IMR-90 (cell line): ENCODE measurements around the gene MB21D2. TPM values are rescaled to one million over a fixed set of nuclear protein-coding genes. Genes with fewer than 3 reads are reported as not detected.

Experiments
- ATAC-seq: fragments of 200-7000 bp; cut with Tn5 transposase; 2 replicates; pipeline ENCODE4 v1.9.1; 2020; ENCODE audit warnings: low read depth, mild to moderate bottlenecking, moderate library complexity
- BruUV-seq: library from RNA; stranded (reverse); fragments of 400-500 nt; replicated peaks from 2 replicates; lab custom pipeline; 2021; lab: Mats Ljungman, UMichigan
- CTCF ChIA-PET: fragments of 300-600 bp; formaldehyde crosslinking; extraction: SDS; loops from one replicate; lab custom pipeline; 2021; ENCODE audit warnings: antibody characterized with exemption; lab: Yijun Ruan, JAX
- POLR2A ChIA-PET: fragments of 300-600 bp; sonication (Branson Sonifier 250); formaldehyde crosslinking; loops from one replicate; lab custom pipeline; 2022; ENCODE audit warnings: antibody characterized with exemption; ENCODE audit not compliant: unreplicated experiment; lab: Charles Lee
- DNase-seq: peaks from one replicate; pipeline ENCODE4 v3.0.0; 2013
- H2AFZ ChIP-seq: replicated peaks from 2 replicates; pipeline ENCODE3; 2013; ENCODE audit warnings: low read length, mild to moderate bottlenecking; ENCODE audit not compliant: poor library complexity
- H2AK5ac ChIP-seq: 2 replicates; pipeline ENCODE4 v1.6.1; 2013; ENCODE audit warnings: low read depth, low read length, inconsistent platforms
- H2AK9ac ChIP-seq: replicated peaks from 2 replicates; pipeline ENCODE3; 2013; ENCODE audit warnings: mild to moderate bottlenecking, low read depth, low read length, moderate library complexity; ENCODE audit not compliant: poor library complexity
- H2BK120ac ChIP-seq: 2 replicates; pipeline ENCODE4 v1.6.1; 2013; ENCODE audit warnings: low read depth, low read length, inconsistent platforms
- H2BK15ac ChIP-seq: 3 replicates; pipeline ENCODE4 v1.6.1; 2013; ENCODE audit warnings: low read depth, low read length, inconsistent platforms
- H2BK20ac ChIP-seq: 2 replicates; pipeline ENCODE4 v1.6.1; 2013; ENCODE audit warnings: low read depth, mild to moderate bottlenecking, inconsistent platforms, low read length, moderate library complexity
- H2BK5ac ChIP-seq: 2 replicates; pipeline ENCODE4 v1.6.1; 2013; ENCODE audit warnings: mild to moderate bottlenecking, low read depth, low read length, inconsistent platforms; ENCODE audit not compliant: poor library complexity, severe bottlenecking
- H3K14ac ChIP-seq: replicated peaks from 2 replicates; pipeline ENCODE4 v1.6.1; 2013; ENCODE audit warnings: low read depth, low read length, inconsistent platforms
- H3K18ac ChIP-seq: 2 replicates; pipeline ENCODE4 v1.6.1; 2013; ENCODE audit warnings: low read depth, low read length, control low read depth
- H3K23ac ChIP-seq: 2 replicates; pipeline ENCODE4 v1.6.1; 2013; ENCODE audit warnings: low read depth, low read length, inconsistent platforms
- H3K27ac ChIP-seq: 2 replicates; pipeline ENCODE4 v1.5.1; 2013; ENCODE audit warnings: mild to moderate bottlenecking, control low read depth, low read length; ENCODE audit not compliant: insufficient read depth
- H3K27me3 ChIP-seq: 2 replicates; pipeline ENCODE4 v1.6.1; 2013; ENCODE audit warnings: low read length; ENCODE audit not compliant: control insufficient read depth, insufficient read depth
- H3K36me3 ChIP-seq: 2 replicates; pipeline ENCODE4 v1.6.1; 2013; ENCODE audit warnings: low read length, mixed read lengths; ENCODE audit not compliant: control insufficient read depth, insufficient read depth
- H3K4ac ChIP-seq: 2 replicates; pipeline ENCODE4 v1.6.1; 2013; ENCODE audit warnings: low read depth, low read length, inconsistent platforms
- H3K4me1 ChIP-seq: 2 replicates; pipeline ENCODE4 v1.6.1; 2013; ENCODE audit warnings: low read length, mixed read lengths; ENCODE audit not compliant: control insufficient read depth, insufficient read depth
- H3K4me2 ChIP-seq: 2 replicates; pipeline ENCODE4 v1.6.1; 2013; ENCODE audit warnings: low read depth, mild to moderate bottlenecking, control low read depth, low read length, moderate library complexity
- H3K4me3 ChIP-seq: 2 replicates; pipeline ENCODE4 v1.5.1; 2013; ENCODE audit warnings: low read depth, mild to moderate bottlenecking, control low read depth, low read length, moderate library complexity; ENCODE audit not compliant: insufficient read depth
- H3K56ac ChIP-seq: 2 replicates; pipeline ENCODE4 v1.6.1; 2013; ENCODE audit warnings: low read length, inconsistent platforms; ENCODE audit not compliant: insufficient read depth; ENCODE audit errors: extremely low read depth
- H3K79me1 ChIP-seq, 2 experiments: 2 replicates each; pipeline ENCODE4 v1.6.1; 2013; ENCODE audit warnings: low read length in 2 of 2, inconsistent platforms in 1 of 2, low read depth in 1 of 2
- H3K9ac ChIP-seq: 2 replicates; pipeline ENCODE4 v1.6.1; 2013; ENCODE audit warnings: low read depth, low read length, control low read depth
- H3K9me1 ChIP-seq: 2 replicates; pipeline ENCODE4 v1.6.1; 2013; ENCODE audit warnings: low read length, inconsistent platforms; ENCODE audit not compliant: insufficient read depth
- H3K9me3 ChIP-seq: 2 replicates; pipeline ENCODE4 v1.6.1; 2013; ENCODE audit warnings: low read length; ENCODE audit not compliant: control insufficient read depth, insufficient read depth
- H4K20me1 ChIP-seq: 2 replicates; pipeline ENCODE4 v1.6.1; 2013; ENCODE audit warnings: low read length, inconsistent platforms; ENCODE audit not compliant: insufficient read depth
- H4K5ac ChIP-seq: 2 replicates; pipeline ENCODE4 v1.6.1; 2013; ENCODE audit warnings: mild to moderate bottlenecking, low read depth, low read length, control low read depth
- H4K8ac ChIP-seq, 2 experiments: 2 replicates each; pipeline ENCODE4 v1.6.1; 2013; ENCODE audit warnings: low read depth in 2 of 2, low read length in 2 of 2, control low read depth in 1 of 2, inconsistent platforms in 1 of 2
- H4K91ac ChIP-seq: 2 replicates; pipeline ENCODE4 v1.6.1; 2013; ENCODE audit warnings: low read depth, low read length, inconsistent platforms; ENCODE audit not compliant: insufficient read depth
- BHLHE40 ChIP-seq: fragments of 150-350 bp; IDR thresholded peaks from 2 replicates; pipeline ENCODE4 v1.6.1; 2016; ENCODE audit warnings: mild to moderate bottlenecking, low read depth, low read length
- CEBPB ChIP-seq: IDR thresholded peaks from 2 replicates; pipeline ENCODE4 v1.6.1; 2012; ENCODE audit warnings: low read depth, low read length, improper control_type of control experiment
- CHD1 ChIP-seq: IDR thresholded peaks from 2 replicates; pipeline ENCODE4 v1.6.1; 2012; ENCODE audit warnings: low read depth, low read length, improper control_type of control experiment
- CTCF ChIP-seq: conservative IDR thresholded peaks from 2 replicates; pipeline ENCODE4 v1.5.1; 2012; ENCODE audit warnings: mild to moderate bottlenecking, low read depth, low read length, improper control_type of control experiment
- ELK1 ChIP-seq: fragments of 150-350 bp; IDR thresholded peaks from 2 replicates; pipeline ENCODE4 v1.6.1; 2016; ENCODE audit warnings: low read depth, mild to moderate bottlenecking, low read length, moderate library complexity, borderline replicate concordance
- FOS ChIP-seq: fragments of 150-350 bp; IDR thresholded peaks from 2 replicates; pipeline ENCODE4 v1.6.1; 2016; ENCODE audit warnings: low read depth, low read length
- MAZ ChIP-seq: IDR thresholded peaks from 2 replicates; pipeline ENCODE4 v1.6.1; 2012; ENCODE audit warnings: low read depth, mild to moderate bottlenecking, low read length, improper control_type of control experiment, moderate library complexity, borderline replicate concordance
- MXI1 ChIP-seq: IDR thresholded peaks from 2 replicates; pipeline ENCODE4 v1.6.1; 2012; ENCODE audit warnings: low read depth, mild to moderate bottlenecking, low read length, moderate library complexity, borderline replicate concordance
- POLR2A ChIP-seq: IDR thresholded peaks from 2 replicates; pipeline ENCODE4 v1.6.1; 2012; ENCODE audit warnings: mild to moderate bottlenecking, low read depth, low read length
- RAD21 ChIP-seq: IDR thresholded peaks from 2 replicates; pipeline ENCODE4 v1.6.1; 2012; ENCODE audit warnings: low read length, improper control_type of control experiment
- RCOR1 ChIP-seq: IDR thresholded peaks from 2 replicates; pipeline ENCODE4 v1.6.1; 2012; ENCODE audit warnings: mild to moderate bottlenecking, low read length, improper control_type of control experiment; ENCODE audit not compliant: insufficient replicate concordance
- RFX5 ChIP-seq: IDR thresholded peaks from 2 replicates; pipeline ENCODE4 v1.8.0; 2012; ENCODE audit warnings: low read depth, mild to moderate bottlenecking, low read length, moderate library complexity
- SMC3 ChIP-seq: fragments of 150-350 bp; IDR thresholded peaks from 2 replicates; pipeline ENCODE4 v1.6.1; 2016; ENCODE audit warnings: low read depth, mild to moderate bottlenecking, antibody characterized with exemption, low read length, moderate library complexity
- USF2 ChIP-seq: fragments of 150-350 bp; IDR thresholded peaks from 2 replicates; pipeline ENCODE4 v1.6.1; 2017; ENCODE audit warnings: mild to moderate bottlenecking, antibody characterized with exemption, low read length, low read depth
- WGBS, 2 experiments: methylation state at CpG; one replicate each; pipeline versions ENCODE4 v1.1.5 to v1.1.7; 2013; ENCODE audit warnings: missing lambda C conversion rate in 2 of 2; ENCODE audit not compliant: insufficient read length in 1 of 2; ENCODE audit errors: extremely low coverage in 2 of 2; 5-methylcytosine and 5-hydroxymethylcytosine counted together
- dilution Hi-C: fragments of 300-500 bp; cut with HindIII; formaldehyde crosslinking; loops from one replicate; pipeline ENCODE4 v1.14.3; 2018; ENCODE audit warnings: low sequenced_read_pairs; ENCODE audit not compliant: unreplicated experiment
- in situ Hi-C: fragments of 300-500 bp; cut with MboI; formaldehyde crosslinking; loops from 3 replicates; pipeline ENCODE4 v1.14.3; 2019; ENCODE audit warnings: low sequenced_read_pairs, inconsistent platforms, mixed read lengths
- intact Hi-C: fragments of 100-400 bp; cut with micrococcal nuclease; formaldehyde crosslinking; loops from 2 replicates; pipeline ENCODE4 v1.10.0; 2022
- polyA plus RNA-seq, 3 experiments: library from polyadenylated mRNA; depleted of rRNA; stranded (reverse); fragments of >200 nt; gene quantifications; 2 replicates each; pipeline ENCODE4 v1.2.3, GENCODE V29; 2012; ENCODE audit warnings: low replicate concordance in 1 of 3
- total RNA-seq: library from RNA; depleted of rRNA; stranded (reverse); fragments of >200 nt; gene quantifications from 2 replicates; pipeline ENCODE4 v1.2.3, GENCODE V29; 2012

MB21D2 gene
- total and polyA plus RNA-seq, 2 of the 4 experiments (the other 2 are of a cell fraction): 13.6 to 44.8 TPM

GRCh38 chr3:192883512-192883911, 34.1 kb downstream of the MB21D2 start:
- ATAC-seq (peak; percentile 49), DNase-seq (peak; percentile 59)
- Histone ChIP-seq H3K9me1 (peaks cover 26% of the 10 kb centered on the region), H3K27me3 (no peaks in the 10 kb centered on the region), H3K14ac (0 out of 2 replicates have a peak overlapping the region, but pooled peaks have one; percentile 40), H3K56ac (peak overlapping the region; percentile 21; the same call in 1 of the 2 replicates), H2BK5ac (peak overlapping the region; percentile 93), H3K79me1 (peaks cover 35 to 57% of the 10 kb centered on the region in 2 experiments), H4K8ac (peak overlapping the region; percentile 80 to 83), H3K23ac (peak overlapping the region; percentile 92; the same call in 1 of the 2 replicates), H2BK20ac (peak overlapping the region; percentile 97; the same call in 1 of the 2 replicates), H2AK5ac (no peak overlapping the region), H2AFZ (no peak overlapping the region), H3K27ac (peak overlapping the region; percentile 27; the same call in 1 of the 2 replicates), H3K18ac (peak overlapping the region; percentile 87), H2BK15ac (peak overlapping the region; percentile 98; the same call in 2 of the 3 replicates), H4K5ac (peak overlapping the region; percentile 51; the same call in 1 of the 2 replicates), H3K9me3 (no peaks in the 10 kb centered on the region), H3K4me2 (peak overlapping the region; percentile 69), H3K4me1 (peaks cover 23% of the 10 kb centered on the region), H4K20me1 (no peaks in the 10 kb centered on the region), H3K36me3 (no peaks in the 10 kb centered on the region), H3K4me3 (no peak overlapping the region), H2AK9ac (no peak overlapping the region), H2BK120ac (peak overlapping the region; percentile 96), H3K4ac (peak overlapping the region; percentile 98; the same call in 1 of the 2 replicates), H3K9ac (peak overlapping the region; percentile 27; the same call in 1 of the 2 replicates), H4K91ac (peak overlapping the region; percentile 98; the same call in 1 of the 2 replicates)
- POLR2A ChIA-PET: no interaction called here
- in situ Hi-C loops: loop anchor here (25.0 kb wide), 1 partner anchor 1546 kb away; the partner anchor contains the start of genes CCDC50 and UTS2B
- intact Hi-C loops: no loop called here
- TF ChIP-seq MXI1: no peak
- no peak for TF ChIP-seq RAD21
- no peak for TF ChIP-seq POLR2A
- no peak for TF ChIP-seq FOS
- TF ChIP-seq CEBPB: no peak
- no peak for TF ChIP-seq RCOR1
- no peak for TF ChIP-seq MAZ
- TF ChIP-seq SMC3: no peak
- TF ChIP-seq ELK1: no peak
- TF ChIP-seq RFX5: no peak
- TF ChIP-seq CHD1: no peak
- no peak for TF ChIP-seq BHLHE40
- TF ChIP-seq USF2: no peak
- TF ChIP-seq CTCF: no peak
- whole genome bisulfite sequencing, 2 experiments: no CpG with 5 or more reads among the region's 2 CpGs
- CTCF ChIA-PET: interaction anchor here (0.9 to 1.0 kb wide), 3 partner anchors 9 to 67 kb away, joined by 3 read pairs; no protein-coding TSS in a partner anchor
- BruUV-seq: no TSS peak
- dilution Hi-C loops: no loop called here
